ENCODE data around the gene SLC34A3.

The SLC34A3 gene

DNA sequence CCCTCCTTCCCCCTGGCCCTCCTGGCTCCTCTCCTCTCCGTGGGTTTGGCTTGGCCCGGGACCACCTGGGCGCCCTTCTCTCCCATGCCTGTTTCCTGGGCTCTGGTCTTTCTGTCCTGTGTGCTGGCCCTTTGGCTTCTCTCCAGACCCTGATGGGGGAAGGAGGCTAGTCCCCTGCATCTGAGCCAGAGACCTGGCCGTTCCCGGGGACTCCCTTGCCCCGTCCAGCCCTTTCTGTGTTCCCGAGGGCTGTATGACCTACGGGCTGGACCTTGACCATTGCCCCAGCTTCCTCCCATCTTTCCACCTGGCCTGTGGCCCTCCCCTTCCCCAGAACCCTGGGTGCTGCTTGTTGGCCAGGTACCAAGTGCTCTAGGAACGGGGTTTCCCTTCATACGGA, 32.8 kb downstream of the SLC34A3 start:
- TF ChIP-seq, protein P1, sequence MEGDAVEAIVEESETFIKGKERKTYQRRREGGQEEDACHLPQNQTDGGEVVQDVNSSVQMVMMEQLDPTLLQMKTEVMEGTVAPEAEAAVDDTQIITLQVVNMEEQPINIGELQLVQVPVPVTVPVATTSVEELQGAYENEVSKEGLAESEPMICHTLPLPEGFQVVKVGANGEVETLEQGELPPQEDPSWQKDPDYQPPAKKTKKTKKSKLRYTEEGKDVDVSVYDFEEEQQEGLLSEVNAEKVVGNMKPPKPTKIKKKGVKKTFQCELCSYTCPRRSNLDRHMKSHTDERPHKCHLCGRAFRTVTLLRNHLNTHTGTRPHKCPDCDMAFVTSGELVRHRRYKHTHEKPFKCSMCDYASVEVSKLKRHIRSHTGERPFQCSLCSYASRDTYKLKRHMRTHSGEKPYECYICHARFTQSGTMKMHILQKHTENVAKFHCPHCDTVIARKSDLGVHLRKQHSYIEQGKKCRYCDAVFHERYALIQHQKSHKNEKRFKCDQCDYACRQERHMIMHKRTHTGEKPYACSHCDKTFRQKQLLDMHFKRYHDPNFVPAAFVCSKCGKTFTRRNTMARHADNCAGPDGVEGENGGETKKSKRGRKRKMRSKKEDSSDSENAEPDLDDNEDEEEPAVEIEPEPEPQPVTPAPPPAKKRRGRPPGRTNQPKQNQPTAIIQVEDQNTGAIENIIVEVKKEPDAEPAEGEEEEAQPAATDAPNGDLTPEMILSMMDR (IDR thresholded peaks at IDR 0.05; ENCODE audit: insufficient read depth, low read length, poor library complexity, severe bottlenecking), result no peak
- Histone ChIP-seq H3K4me3 (replicated peaks; ENCODE audit: low read depth, low read length) (no peak overlapping the region), H3K36me3 (ENCODE audit: control insufficient read depth, insufficient read depth, low read length) (peaks cover 22% of the 10 kb centered on the region), H3K27me3 (replicated peaks; ENCODE audit: control insufficient read depth, insufficient read depth, low read length) (no peaks in the 10 kb centered on the region)
- DNase-seq (ENCODE audit: extremely low read depth, insufficient read length), result no peak

DNA sequence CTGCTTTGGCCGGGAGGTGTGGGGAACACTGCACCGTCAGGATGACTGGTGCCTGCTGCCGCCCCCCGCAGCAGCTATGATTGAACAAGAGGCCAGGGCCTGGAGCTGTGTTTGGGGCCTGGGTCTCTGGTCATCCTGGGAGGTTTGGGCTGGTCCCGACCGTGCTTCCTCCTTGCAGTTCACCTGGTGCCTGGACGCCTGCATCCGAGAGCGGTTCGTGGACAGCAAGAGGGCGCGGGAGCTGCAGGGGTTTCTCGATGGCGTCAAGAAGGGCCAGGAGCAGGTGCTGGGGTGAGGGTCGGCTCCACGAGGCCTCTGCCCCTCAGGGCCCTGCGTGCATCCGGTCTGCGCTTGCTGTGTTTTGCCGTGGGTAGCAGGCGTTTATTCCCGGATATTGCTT, 33.4 kb downstream of the SLC34A3 start:
- DNase-seq (ENCODE audit: extremely low read depth, insufficient read length), result no peak
- TF ChIP-seq, protein P1 (IDR thresholded peaks at IDR 0.05; ENCODE audit: insufficient read depth, low read length, poor library complexity, severe bottlenecking), result no peak
- Histone ChIP-seq H3K4me3 (replicated peaks; ENCODE audit: low read depth, low read length) (no peak overlapping the region), H3K27me3 (replicated peaks; ENCODE audit: control insufficient read depth, insufficient read depth, low read length) (no peaks in the 10 kb centered on the region), H3K36me3 (ENCODE audit: control insufficient read depth, insufficient read depth, low read length) (peaks cover 22% of the 10 kb centered on the region)

DNA sequence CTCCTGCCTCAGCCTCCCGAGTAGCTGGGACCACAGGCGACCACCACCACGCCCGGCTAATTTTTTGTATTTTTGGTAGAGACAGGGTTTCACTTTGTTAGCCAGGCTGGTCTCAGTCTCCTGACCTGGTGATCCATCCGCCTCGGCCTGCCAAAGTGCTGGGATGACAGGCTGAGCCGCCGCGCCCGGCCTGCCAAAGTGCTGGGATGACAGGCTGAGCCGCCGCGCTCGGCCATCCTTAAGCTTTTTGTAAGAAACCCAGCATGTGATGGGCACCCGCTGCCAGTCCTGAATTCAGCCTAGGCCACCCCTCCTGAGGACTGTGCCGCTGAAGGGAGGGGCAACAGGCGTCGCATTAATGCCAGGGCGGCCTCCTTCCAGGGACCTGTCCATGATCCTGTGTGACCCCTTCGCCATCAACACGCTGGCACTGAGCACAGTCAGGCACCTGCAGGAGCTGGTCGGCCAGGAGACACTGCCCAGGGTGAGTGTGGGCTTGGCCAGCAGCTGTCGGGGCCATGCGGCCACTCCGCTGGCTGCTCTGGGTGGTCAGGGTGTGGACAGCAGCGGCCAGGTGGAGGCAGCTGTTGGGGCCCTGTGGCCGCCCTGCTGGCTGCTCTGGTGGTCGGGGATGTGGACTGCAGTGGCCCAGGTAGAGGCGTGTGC, 34.9 kb downstream of the SLC34A3 start:
- peaks cover 20% of the 10 kb centered on the region for H3K36me3 ChIP-seq (ENCODE audit: control insufficient read depth, insufficient read depth, low read length)
- TF ChIP-seq, protein P1 (IDR thresholded peaks at IDR 0.05; ENCODE audit: insufficient read depth, low read length, poor library complexity, severe bottlenecking), result no peak

DNA sequence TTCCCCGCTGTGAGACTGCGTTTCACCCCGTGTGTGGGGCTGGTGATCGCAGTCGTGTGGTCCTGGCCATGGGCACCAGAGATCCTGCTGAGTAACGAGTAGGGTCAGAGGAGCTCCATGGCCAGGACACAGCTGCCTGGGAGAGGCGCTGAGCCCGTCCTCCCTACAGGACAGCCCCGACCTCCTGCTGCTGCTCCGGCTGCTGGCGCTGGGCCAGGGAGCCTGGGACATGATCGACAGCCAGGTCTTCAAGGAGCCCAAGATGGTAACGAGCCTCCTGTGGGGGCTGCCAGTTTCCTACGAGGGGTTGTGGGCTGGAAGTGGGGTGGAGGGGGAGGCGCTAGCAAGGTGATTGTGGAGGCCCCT, 35.4 kb downstream of the SLC34A3 start:
- TF ChIP-seq, protein P1 (IDR thresholded peaks at IDR 0.05; ENCODE audit: insufficient read depth, low read length, poor library complexity, severe bottlenecking), result no peak
- peaks cover 24% of the 10 kb centered on the region for H3K36me3 ChIP-seq (ENCODE audit: control insufficient read depth, insufficient read depth, low read length)
- no peak overlapping the region for H3K4me3 ChIP-seq (replicated peaks; ENCODE audit: low read depth, low read length)
- DNase-seq (ENCODE audit: extremely low read depth, insufficient read length), result no peak
- H3K27me3 ChIP-seq (replicated peaks; ENCODE audit: control insufficient read depth, insufficient read depth, low read length), result no peaks in the 10 kb centered on the region

More for the DNA sequence above, 34.9 kb downstream of the SLC34A3 start:
- no peak for DNase-seq (ENCODE audit: extremely low read depth, insufficient read length)
- Histone ChIP-seq H3K27me3 (replicated peaks; ENCODE audit: control insufficient read depth, insufficient read depth, low read length) (no peaks in the 10 kb centered on the region), H3K4me3 (replicated peaks; ENCODE audit: low read depth, low read length) (no peak overlapping the region)

DNA sequence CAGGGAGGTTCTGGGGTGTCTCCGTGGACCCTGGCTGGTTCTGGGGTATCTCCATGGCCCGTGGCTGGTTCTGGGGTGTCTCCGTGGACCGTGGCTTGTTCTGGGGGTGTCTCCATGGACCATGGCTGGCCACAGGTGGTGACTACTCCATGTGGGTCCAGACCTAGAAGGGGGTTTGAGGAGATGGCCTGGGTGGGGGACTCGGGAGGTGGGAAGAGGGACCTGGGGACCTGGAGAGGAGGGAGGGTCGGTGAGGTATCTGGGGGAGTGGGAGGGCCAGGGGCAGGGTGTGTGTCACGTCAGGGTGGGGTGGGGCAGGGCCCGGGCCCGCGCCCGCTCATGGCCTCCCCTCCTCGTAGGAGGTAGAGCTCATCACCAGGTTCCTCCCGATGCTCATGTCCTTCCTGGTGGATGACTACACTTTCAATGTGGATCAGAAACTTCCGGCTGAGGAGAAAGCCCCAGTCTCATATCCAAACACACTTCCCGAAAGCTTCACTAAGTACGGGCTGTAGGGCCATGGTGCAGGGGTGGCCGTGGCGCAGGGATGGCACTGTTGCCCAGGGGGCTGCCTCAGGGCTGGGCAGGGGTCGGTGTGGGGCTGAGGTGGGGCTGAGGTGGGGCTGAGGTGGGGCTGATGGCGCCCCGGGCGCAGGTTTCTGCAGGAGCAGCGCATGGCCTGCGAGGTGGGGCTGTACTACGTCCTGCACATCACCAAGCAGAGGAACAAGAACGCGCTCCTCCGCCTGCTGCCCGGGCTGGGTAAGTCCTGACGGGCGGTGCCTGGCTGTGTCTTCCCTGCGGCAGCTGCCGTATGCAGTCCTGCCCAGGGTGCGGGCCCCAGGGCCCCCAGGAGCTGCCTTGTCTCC, 36.1 kb downstream of the SLC34A3 start:
- no peak for DNase-seq (ENCODE audit: extremely low read depth, insufficient read length)
- TF ChIP-seq, protein P1 (IDR thresholded peaks at IDR 0.05; ENCODE audit: insufficient read depth, low read length, poor library complexity, severe bottlenecking), result no peak
- Histone ChIP-seq H3K36me3 (ENCODE audit: control insufficient read depth, insufficient read depth, low read length) (peaks cover 25% of the 10 kb centered on the region), H3K27me3 (replicated peaks; ENCODE audit: control insufficient read depth, insufficient read depth, low read length) (no peaks in the 10 kb centered on the region), H3K4me3 (replicated peaks; ENCODE audit: low read depth, low read length) (no peak overlapping the region)
